ENCODE results near the gene LILRB1.

DNA sequence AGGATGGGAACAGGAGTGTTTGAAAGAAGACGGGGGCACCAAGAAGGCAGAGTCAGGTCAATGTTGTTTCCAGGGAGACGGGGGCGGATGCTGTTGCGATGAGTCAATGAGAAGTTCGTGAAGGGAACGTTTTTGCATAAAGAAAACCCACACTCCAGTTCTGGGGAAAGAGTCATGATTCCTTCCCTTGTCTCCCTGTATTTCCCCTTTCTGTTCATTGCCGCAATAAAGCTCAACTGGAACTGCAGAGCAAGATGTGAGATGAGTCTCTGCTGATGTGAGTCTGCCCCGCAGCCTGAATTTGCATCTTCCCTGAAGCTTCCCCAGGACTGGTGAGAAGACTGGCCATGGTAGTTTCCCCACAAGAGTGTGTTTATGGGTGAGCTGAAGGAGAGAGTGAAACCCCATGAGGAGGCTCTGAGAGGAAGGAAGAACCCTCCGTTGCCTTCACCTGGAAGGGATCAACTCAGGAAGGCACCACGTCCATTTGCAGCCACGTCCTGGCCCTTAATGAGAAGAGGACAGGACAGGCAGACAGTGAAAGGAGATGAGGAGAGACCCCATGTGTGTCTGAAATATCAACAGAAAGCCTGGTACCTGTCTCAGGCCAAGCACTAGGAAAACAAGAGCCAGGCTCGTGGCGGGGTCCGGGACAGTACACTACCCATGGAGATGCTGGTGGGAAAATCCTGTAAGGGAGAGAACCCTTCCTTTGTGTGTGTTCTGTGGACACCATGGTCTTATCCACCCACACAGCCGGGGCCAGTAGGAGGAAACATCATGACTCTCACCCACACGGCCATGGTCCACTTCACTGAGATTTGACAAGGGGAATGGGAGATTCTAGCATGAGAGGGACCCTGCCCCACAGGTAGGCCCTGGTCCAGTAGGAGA lies 23.1 kb upstream of the LILRB1 start:
- TF ChIP-seq, protein P1, sequence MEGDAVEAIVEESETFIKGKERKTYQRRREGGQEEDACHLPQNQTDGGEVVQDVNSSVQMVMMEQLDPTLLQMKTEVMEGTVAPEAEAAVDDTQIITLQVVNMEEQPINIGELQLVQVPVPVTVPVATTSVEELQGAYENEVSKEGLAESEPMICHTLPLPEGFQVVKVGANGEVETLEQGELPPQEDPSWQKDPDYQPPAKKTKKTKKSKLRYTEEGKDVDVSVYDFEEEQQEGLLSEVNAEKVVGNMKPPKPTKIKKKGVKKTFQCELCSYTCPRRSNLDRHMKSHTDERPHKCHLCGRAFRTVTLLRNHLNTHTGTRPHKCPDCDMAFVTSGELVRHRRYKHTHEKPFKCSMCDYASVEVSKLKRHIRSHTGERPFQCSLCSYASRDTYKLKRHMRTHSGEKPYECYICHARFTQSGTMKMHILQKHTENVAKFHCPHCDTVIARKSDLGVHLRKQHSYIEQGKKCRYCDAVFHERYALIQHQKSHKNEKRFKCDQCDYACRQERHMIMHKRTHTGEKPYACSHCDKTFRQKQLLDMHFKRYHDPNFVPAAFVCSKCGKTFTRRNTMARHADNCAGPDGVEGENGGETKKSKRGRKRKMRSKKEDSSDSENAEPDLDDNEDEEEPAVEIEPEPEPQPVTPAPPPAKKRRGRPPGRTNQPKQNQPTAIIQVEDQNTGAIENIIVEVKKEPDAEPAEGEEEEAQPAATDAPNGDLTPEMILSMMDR (conservative IDR thresholded peaks at IDR 0.05 in 1 of 2, IDR thresholded peaks at IDR 0.05 in 1 of 2; ENCODE audit: low read depth in 1 of 2, low read length in 2 of 2): no peak
- no peak for TF ChIP-seq EZH2 (IDR thresholded peaks at IDR 0.05; ENCODE audit: low read length, missing control alignments)
